Astrocyte (in vitro differentiated cells and primary cell): ENCODE measurements around the gene FAM124A. TPM values are rescaled to one million over a fixed set of nuclear protein-coding genes. Genes with fewer than 3 reads are reported as not detected.

Experiments
- DNase-seq: peaks from one replicate; pipeline ENCODE4 v3.0.0-alpha.2; 2010; ENCODE audit warnings: low read depth
- FAIRE-seq: peaks from 2 replicates; lab custom pipeline; 2011; peaks lifted over from hg19 to GRCh38; lab: Jason Lieb, UNC
- H2AFZ ChIP-seq: 2 replicates; pipeline ENCODE4 v1.6.0; 2012; ENCODE audit warnings: low read depth, low read length, inconsistent platforms
- H3K27ac ChIP-seq: 2 replicates; pipeline ENCODE4 v1.5.1; 2011; ENCODE audit warnings: low read depth, low read length, inconsistent platforms
- H3K27me3 ChIP-seq: 2 replicates; pipeline ENCODE4 v1.6.0; 2011; ENCODE audit warnings: low read length, inconsistent platforms; ENCODE audit not compliant: insufficient read depth
- H3K36me3 ChIP-seq: 2 replicates; pipeline ENCODE4 v1.5.1; 2011; ENCODE audit warnings: low read length, inconsistent platforms; ENCODE audit not compliant: insufficient read depth
- H3K4me1 ChIP-seq: 2 replicates; pipeline ENCODE4 v1.5.1; 2011; ENCODE audit warnings: low read length, inconsistent platforms; ENCODE audit not compliant: insufficient read depth
- H3K4me2 ChIP-seq: 2 replicates; pipeline ENCODE4 v1.6.0; 2012; ENCODE audit warnings: low read length, inconsistent platforms
- H3K4me3 ChIP-seq: 2 replicates; pipeline ENCODE4 v1.5.1; 2011; ENCODE audit warnings: low read depth, mild to moderate bottlenecking, low read length, inconsistent platforms; ENCODE audit not compliant: insufficient read depth
- H3K79me2 ChIP-seq: 2 replicates; pipeline ENCODE4 v1.6.0; 2012; ENCODE audit warnings: mild to moderate bottlenecking, low read length, inconsistent platforms; ENCODE audit not compliant: insufficient read depth
- H3K9ac ChIP-seq: 2 replicates; pipeline ENCODE4 v1.6.0; 2012; ENCODE audit warnings: mild to moderate bottlenecking, low read length, inconsistent platforms
- H3K9me3 ChIP-seq: 2 replicates; pipeline ENCODE4 v1.5.1; 2012; ENCODE audit warnings: low read depth, mild to moderate bottlenecking, low read length, inconsistent platforms; ENCODE audit not compliant: insufficient read depth
- H4K20me1 ChIP-seq: 2 replicates; pipeline ENCODE4 v1.6.0; 2012; ENCODE audit warnings: low read length, inconsistent platforms; ENCODE audit not compliant: insufficient read depth
- H3K27ac Mint-ChIP-seq: one replicate; pipeline ENCODE4 v1.8.0; 2021; ENCODE audit warnings: mild to moderate bottlenecking, mixed read lengths; ENCODE audit not compliant: unreplicated experiment
- H3K27me3 Mint-ChIP-seq: one replicate; pipeline ENCODE4 v1.8.0; 2021; ENCODE audit warnings: low read depth, mixed read lengths; ENCODE audit not compliant: unreplicated experiment
- H3K36me3 Mint-ChIP-seq: one replicate; pipeline ENCODE4 v1.8.0; 2021; ENCODE audit warnings: low read depth, mixed read lengths; ENCODE audit not compliant: unreplicated experiment
- H3K4me1 Mint-ChIP-seq: one replicate; pipeline ENCODE4 v1.8.0; 2021; ENCODE audit warnings: low read depth, mixed read lengths; ENCODE audit not compliant: unreplicated experiment
- H3K4me3 Mint-ChIP-seq: one replicate; pipeline ENCODE4 v1.8.0; 2021; ENCODE audit warnings: mild to moderate bottlenecking, moderate library complexity, mixed read lengths; ENCODE audit not compliant: unreplicated experiment
- H3K9me3 Mint-ChIP-seq: one replicate; pipeline ENCODE4 v1.8.0; 2021; ENCODE audit warnings: mild to moderate bottlenecking, mixed read lengths; ENCODE audit not compliant: unreplicated experiment
- EZH2 ChIP-seq: IDR thresholded peaks from 2 replicates; pipeline ENCODE4 v1.6.1; 2012; ENCODE audit warnings: mild to moderate bottlenecking, low read length, inconsistent platforms; ENCODE audit not compliant: insufficient read depth
- total RNA-seq: library from RNA; stranded (reverse); gene quantifications from 2 replicates; pipeline ENCODE4 v1.2.1, GENCODE V29; 2021
- TF ChIP-seq, protein P1 (sequence below): IDR thresholded peaks from 2 replicates; pipeline ENCODE4 v1.5.1; 2011; ENCODE audit warnings: low read depth, mild to moderate bottlenecking, inconsistent platforms, low read length, moderate library complexity; ENCODE audit not compliant: insufficient read depth

Gene FAM124A
- total RNA-seq, 1 donor from 2014 or later = 1.1 TPM

DNA sequence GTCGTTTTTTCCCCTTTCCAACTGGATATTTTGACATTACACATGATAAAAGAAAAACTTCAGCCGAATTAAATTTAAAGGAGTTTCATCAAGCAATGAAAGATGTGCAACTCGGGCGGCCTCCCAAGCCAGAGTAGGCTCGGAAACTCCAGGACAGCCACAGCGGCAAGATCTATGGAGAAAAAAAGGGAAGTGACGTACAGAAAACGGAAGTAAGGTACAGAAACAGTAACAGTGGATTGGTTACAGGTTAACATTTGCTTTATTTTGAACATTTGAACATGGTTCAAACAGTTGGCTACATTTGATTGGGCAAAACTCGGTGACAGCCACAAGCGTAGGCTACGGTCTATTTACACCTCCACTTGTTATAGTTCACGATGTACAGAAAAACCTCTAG lies 30.5 kb upstream of the FAM124A start:
- no peak overlapping the region for H3K9ac ChIP-seq
- TF ChIP-seq, protein P1, sequence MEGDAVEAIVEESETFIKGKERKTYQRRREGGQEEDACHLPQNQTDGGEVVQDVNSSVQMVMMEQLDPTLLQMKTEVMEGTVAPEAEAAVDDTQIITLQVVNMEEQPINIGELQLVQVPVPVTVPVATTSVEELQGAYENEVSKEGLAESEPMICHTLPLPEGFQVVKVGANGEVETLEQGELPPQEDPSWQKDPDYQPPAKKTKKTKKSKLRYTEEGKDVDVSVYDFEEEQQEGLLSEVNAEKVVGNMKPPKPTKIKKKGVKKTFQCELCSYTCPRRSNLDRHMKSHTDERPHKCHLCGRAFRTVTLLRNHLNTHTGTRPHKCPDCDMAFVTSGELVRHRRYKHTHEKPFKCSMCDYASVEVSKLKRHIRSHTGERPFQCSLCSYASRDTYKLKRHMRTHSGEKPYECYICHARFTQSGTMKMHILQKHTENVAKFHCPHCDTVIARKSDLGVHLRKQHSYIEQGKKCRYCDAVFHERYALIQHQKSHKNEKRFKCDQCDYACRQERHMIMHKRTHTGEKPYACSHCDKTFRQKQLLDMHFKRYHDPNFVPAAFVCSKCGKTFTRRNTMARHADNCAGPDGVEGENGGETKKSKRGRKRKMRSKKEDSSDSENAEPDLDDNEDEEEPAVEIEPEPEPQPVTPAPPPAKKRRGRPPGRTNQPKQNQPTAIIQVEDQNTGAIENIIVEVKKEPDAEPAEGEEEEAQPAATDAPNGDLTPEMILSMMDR = no peak
- no peak for TF ChIP-seq EZH2
- H3K27me3 Mint-ChIP-seq = peaks cover 5% of the 10 kb centered on the region
- H3K36me3 Mint-ChIP-seq = no peaks in the 10 kb centered on the region
- H3K4me3 Mint-ChIP-seq = no peak overlapping the region
- H3K4me1 Mint-ChIP-seq = peaks cover 8% of the 10 kb centered on the region
- H2AFZ ChIP-seq = no peak overlapping the region
- H3K4me3 ChIP-seq = no peak overlapping the region
- H3K27me3 ChIP-seq = peaks cover 3% of the 10 kb centered on the region
- no peak overlapping the region for H3K27ac ChIP-seq
- DNase-seq (no peak), FAIRE-seq (no peak)
- no peaks in the 10 kb centered on the region for H3K9me3 ChIP-seq
- no peaks in the 10 kb centered on the region for H3K4me1 ChIP-seq
- H3K4me2 ChIP-seq = no peak overlapping the region
- H3K79me2 ChIP-seq = no peaks in the 10 kb centered on the region
- no peaks in the 10 kb centered on the region for H3K36me3 ChIP-seq
- H3K27ac Mint-ChIP-seq = no peak overlapping the region
- no peaks in the 10 kb centered on the region for H3K9me3 Mint-ChIP-seq
- H4K20me1 ChIP-seq = no peaks in the 10 kb centered on the region

DNA sequence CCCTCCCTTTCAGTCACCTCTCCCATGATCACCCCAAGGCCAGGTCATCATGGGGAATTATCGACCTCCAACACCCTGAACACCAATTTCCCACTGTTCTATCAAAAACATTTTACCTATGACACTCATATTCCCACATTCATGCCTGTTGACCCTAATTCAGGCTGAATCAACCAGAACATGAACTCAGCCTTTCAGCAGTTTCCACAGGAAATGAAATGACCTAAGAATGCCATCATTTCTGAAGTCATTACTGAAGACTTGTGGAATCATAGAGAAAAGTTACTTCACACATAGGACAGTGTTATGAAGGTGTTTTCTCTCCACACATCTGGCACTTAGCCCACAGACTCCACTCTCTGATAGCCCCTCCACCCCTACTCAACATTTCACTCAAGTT lies 29.9 kb upstream of the FAM124A start:
- H3K4me1 ChIP-seq = no peaks in the 10 kb centered on the region
- H3K27ac ChIP-seq = no peak overlapping the region
- Mint-ChIP-seq H3K36me3 (no peaks in the 10 kb centered on the region), H3K4me3 (no peak overlapping the region), H3K9me3 (no peaks in the 10 kb centered on the region), H3K27ac (no peak overlapping the region), H3K4me1 (peaks cover 8% of the 10 kb centered on the region), H3K27me3 (peaks cover 5% of the 10 kb centered on the region)
- H2AFZ ChIP-seq = no peak overlapping the region
- no peaks in the 10 kb centered on the region for H4K20me1 ChIP-seq
- peaks cover 3% of the 10 kb centered on the region for H3K27me3 ChIP-seq
- H3K79me2 ChIP-seq = no peaks in the 10 kb centered on the region
- TF ChIP-seq EZH2 = no peak
- TF ChIP-seq, protein P1 = no peak
- no peak for DNase-seq
- no peaks in the 10 kb centered on the region for H3K9me3 ChIP-seq
- H3K4me2 ChIP-seq = no peak overlapping the region
- no peaks in the 10 kb centered on the region for H3K36me3 ChIP-seq
- H3K9ac ChIP-seq = no peak overlapping the region
- no peak overlapping the region for H3K4me3 ChIP-seq
- FAIRE-seq = no peak

DNA sequence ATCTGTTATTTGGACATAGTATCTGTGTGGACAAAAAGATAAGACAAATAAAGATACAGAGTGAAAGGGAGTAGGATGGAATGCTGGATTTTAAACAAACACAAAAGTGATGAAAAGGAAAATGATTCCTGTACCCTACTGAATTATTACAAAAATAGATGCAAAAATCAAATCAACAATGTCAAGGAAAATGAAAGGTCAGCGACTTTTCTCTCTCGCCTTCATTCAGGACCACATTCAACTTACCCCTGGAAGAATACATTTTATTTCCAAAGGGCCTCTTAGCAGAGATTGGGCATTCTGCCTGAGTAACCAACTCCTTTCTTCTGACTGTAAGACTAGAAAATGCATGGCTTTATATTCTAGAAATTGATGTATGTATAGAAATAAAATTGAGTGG lies 28.8 kb upstream of the FAM124A start:
- peaks cover 5% of the 10 kb centered on the region for H3K27me3 Mint-ChIP-seq
- FAIRE-seq (no peak), DNase-seq (no peak)
- no peaks in the 10 kb centered on the region for H3K9me3 ChIP-seq
- H3K4me1 ChIP-seq = no peaks in the 10 kb centered on the region
- peaks cover 3% of the 10 kb centered on the region for H3K27me3 ChIP-seq
- no peak overlapping the region for H2AFZ ChIP-seq
- no peaks in the 10 kb centered on the region for H3K36me3 Mint-ChIP-seq
- no peaks in the 10 kb centered on the region for H4K20me1 ChIP-seq
- H3K27ac Mint-ChIP-seq = no peak overlapping the region
- TF ChIP-seq, protein P1 = no peak
- no peak for TF ChIP-seq EZH2
- no peaks in the 10 kb centered on the region for H3K9me3 Mint-ChIP-seq
- no peak overlapping the region for H3K4me3 Mint-ChIP-seq
- peaks cover 8% of the 10 kb centered on the region for H3K4me1 Mint-ChIP-seq
- no peaks in the 10 kb centered on the region for H3K79me2 ChIP-seq
- no peak overlapping the region for H3K27ac ChIP-seq
- no peak overlapping the region for H3K4me2 ChIP-seq
- no peak overlapping the region for H3K4me3 ChIP-seq
- H3K9ac ChIP-seq = no peak overlapping the region
- no peaks in the 10 kb centered on the region for H3K36me3 ChIP-seq
